ENCODE measurements around the gene MEAK7. TPM values are rescaled to one million over a fixed set of nuclear protein-coding genes. Genes with fewer than 3 reads are reported as not detected.

The MEAK7 gene
- total RNA-seq, 6 experiments from 2014 or later: 45.6 to 57.3 (median 50.8) TPM

GRCh38 chr16:84459533-84459894 lies 44.9 kb downstream of the MEAK7 start:
- Mint-ChIP-seq H3K4me3 (no peak overlapping the region), H3K4me1 (ENCODE audit: low read depth) (no peaks in the 10 kb centered on the region), H3K27ac (no peak overlapping the region), H3K36me3 (ENCODE audit: low read depth) (peaks cover 42% of the 10 kb centered on the region), H3K9me3 (peaks cover 5% of the 10 kb centered on the region; the same call in 1 of the 2 replicates), H3K27me3 (ENCODE audit: insufficient read depth) (no peaks in the 10 kb centered on the region; the same call in 1 of the 2 replicates)
- TF ChIP-seq CTCF (IDR thresholded peaks at IDR 0.05): no peak
- no peak for DNase-seq

- DNase-seq: no peak
- Mint-ChIP-seq H3K9me3 (peaks cover 5% of the 10 kb centered on the region; the same call in 1 of the 2 replicates), H3K4me3 (no peak overlapping the region), H3K27ac (no peak overlapping the region), H3K4me1 (ENCODE audit: low read depth) (no peaks in the 10 kb centered on the region), H3K27me3 (ENCODE audit: insufficient read depth) (no peaks in the 10 kb centered on the region; the same call in 1 of the 2 replicates), H3K36me3 (ENCODE audit: low read depth) (peaks cover 37% of the 10 kb centered on the region)
- TF ChIP-seq CTCF (IDR thresholded peaks at IDR 0.05): no peak
These were observed 45.6 kb downstream of the MEAK7 start for GRCh38 chr16:84458606-84459532.

- DNase-seq: no peak
- peaks cover 3% of the 10 kb centered on the region; the same call in 1 of the 2 replicates for H3K27me3 Mint-ChIP-seq (ENCODE audit: insufficient read depth)
- no peak overlapping the region for H3K4me3 Mint-ChIP-seq
- H3K4me1 Mint-ChIP-seq (ENCODE audit: low read depth): no peaks in the 10 kb centered on the region
- peaks cover 16% of the 10 kb centered on the region for H3K36me3 Mint-ChIP-seq (ENCODE audit: low read depth)
- H3K27ac Mint-ChIP-seq: no peak overlapping the region
- no peak for TF ChIP-seq CTCF (IDR thresholded peaks at IDR 0.05)
- H3K9me3 Mint-ChIP-seq: peaks cover 5% of the 10 kb centered on the region; the same call in 1 of the 2 replicates
These were observed 49.4 kb downstream of the MEAK7 start for GRCh38 chr16:84455031-84455430.

Other genes with a start within 250 kb of the MEAK7 start
- 10 to 100 TPM in 2 of 6 experiments, 1 to 10 TPM in 4; 2.4 to 34.5 (median 2.8) TPM for gene WFDC1, start 209.8 kb downstream of the MEAK7 start, total RNA-seq (2021; fragmentation: NEBNext Ultra II Directional; extraction: Animal tissue kit (Norgen Biotek cat#: 25700))
- gene ATP2C2, start 136.1 kb downstream of the MEAK7 start, total RNA-seq (2021; fragmentation: NEBNext Ultra II Directional; extraction: Animal tissue kit (Norgen Biotek cat#: 25700)): not detected
- gene COTL1, start 113.4 kb upstream of the MEAK7 start, total RNA-seq (2021; fragmentation: NEBNext Ultra II Directional; extraction: Animal tissue kit (Norgen Biotek cat#: 25700)): 100 to 1,000 TPM; 580 to 681 (median 632) TPM
- gene KLHL36, start 143.9 kb upstream of the MEAK7 start, total RNA-seq (2021; fragmentation: NEBNext Ultra II Directional; extraction: Animal tissue kit (Norgen Biotek cat#: 25700)): 10 to 100 TPM; 37.6 to 58.3 (median 40.7) TPM
- 100 to 1,000 TPM in 2 of 6 experiments, 10 to 100 TPM in 4; 83.2 to 106 (median 92.3) TPM for gene USP10, start 195.3 kb upstream of the MEAK7 start, total RNA-seq (2021; fragmentation: NEBNext Ultra II Directional; extraction: Animal tissue kit (Norgen Biotek cat#: 25700))